HEK293 (cell line): ENCODE data around the gene SLC25A13.

Experiments used
- CTCF ChIA-PET: fragments of 350-600 bp; formaldehyde crosslinking; extraction: SDS; loops from one replicate; lab custom pipeline; 2021; ENCODE audit warnings: antibody characterized with exemption; lab: Yijun Ruan, JAX
- POLR2A ChIA-PET: fragments of 300-600 bp; formaldehyde crosslinking; extraction: SDS; loops from one replicate; lab custom pipeline; 2020; ENCODE audit warnings: antibody characterized with exemption, inconsistent platforms; lab: Yijun Ruan, JAX
- H3K27ac ChIP-seq: fragments of 200-500 bp; sonication (Bioruptor generic); 2 replicates; pipeline ENCODE4 v1.5.1; 2014; ENCODE audit warnings: low read depth, low read length, control low read depth, inconsistent platforms; ENCODE audit errors: extremely low read depth
- H3K36me3 ChIP-seq, 2 experiments: fragments of 200-500 bp in 1 of 2; sonication (Bioruptor generic) in 1 of 2; 1 replicate in 1 of 2; 2 replicates in 1 of 2; pipeline ENCODE4 v1.5.1; 2014 to 2017; ENCODE audit warnings: inconsistent platforms in 2 of 2, low read length in 2 of 2; ENCODE audit not compliant: control insufficient read depth in 2 of 2, insufficient read depth in 1 of 2
- H3K4me1 ChIP-seq: fragments of 200-500 bp; sonication (Bioruptor generic); 2 replicates; pipeline ENCODE4 v1.5.1; 2014; ENCODE audit warnings: mild to moderate bottlenecking, low read length, inconsistent platforms; ENCODE audit not compliant: control insufficient read depth, insufficient read depth
- H3K4me3 ChIP-seq: 2 replicates; pipeline ENCODE4 v1.5.1; 2011; ENCODE audit warnings: low read depth, mild to moderate bottlenecking, control low read depth, low read length, moderate library complexity
- H3K9me3 ChIP-seq: fragments of 200-500 bp; sonication (Bioruptor generic); 2 replicates; pipeline ENCODE4 v1.5.1; 2014; ENCODE audit warnings: low read depth, low read length, inconsistent platforms; ENCODE audit not compliant: control insufficient read depth, insufficient read depth
- GFI1B ChIP-seq: fragments of 450-650 bp; formaldehyde crosslinking; IDR thresholded peaks from 2 replicates; pipeline ENCODE4 v1.5.1; 2016; ENCODE audit warnings: missing biosample characterization, missing genetic modification characterization
- KLF9 ChIP-seq: fragments of 450-650 bp; formaldehyde crosslinking; IDR thresholded peaks from 2 replicates; pipeline ENCODE4 v1.5.1; 2016; ENCODE audit warnings: missing biosample characterization, missing genetic modification characterization, low read depth
- PRDM1 ChIP-seq: fragments of 450-650 bp; formaldehyde crosslinking; IDR thresholded peaks from 2 replicates; pipeline ENCODE4; 2016; ENCODE audit warnings: missing biosample characterization, missing genetic modification characterization
- RBAK ChIP-seq: fragments of 450-650 bp; formaldehyde crosslinking; IDR thresholded peaks from 2 replicates; pipeline ENCODE4 v1.5.1; 2016; ENCODE audit warnings: missing biosample characterization, missing genetic modification characterization
- SCRT1 ChIP-seq: fragments of 450-650 bp; formaldehyde crosslinking; IDR thresholded peaks from 2 replicates; pipeline ENCODE4 v1.5.1; 2016; ENCODE audit warnings: missing biosample characterization, missing genetic modification characterization, borderline replicate concordance
- SETDB1 ChIP-seq: IDR thresholded peaks from one replicate; pipeline ENCODE4 v1.6.1; 2017; ENCODE audit warnings: mild to moderate bottlenecking, low read length, moderate library complexity, mixed read lengths; ENCODE audit not compliant: insufficient read length
- TRIM28 ChIP-seq: IDR thresholded peaks from 2 replicates; pipeline ENCODE4 v1.6.1; 2011; ENCODE audit warnings: low read length, control low read depth, borderline replicate concordance
- ZNF114 ChIP-seq: fragments of 450-650 bp; formaldehyde crosslinking; IDR thresholded peaks from 2 replicates; pipeline ENCODE4 v1.5.0; 2017; ENCODE audit warnings: missing biosample characterization, missing genetic modification characterization
- ZNF121 ChIP-seq: fragments of 450-650 bp; formaldehyde crosslinking; IDR thresholded peaks from 2 replicates; pipeline ENCODE4 v1.5.1; 2016; ENCODE audit warnings: missing biosample characterization, missing genetic modification characterization
- ZNF140 ChIP-seq: fragments of 450-650 bp; formaldehyde crosslinking; IDR thresholded peaks from 2 replicates; pipeline ENCODE4 v1.5.1; 2016; ENCODE audit warnings: missing biosample characterization, missing genetic modification characterization
- ZNF221 ChIP-seq: fragments of 450-650 bp; formaldehyde crosslinking; IDR thresholded peaks from 2 replicates; pipeline ENCODE4 v1.5.1; 2017; ENCODE audit warnings: missing biosample characterization, missing genetic modification characterization, borderline replicate concordance
- ZNF23 ChIP-seq: fragments of 450-650 bp; formaldehyde crosslinking; IDR thresholded peaks from 2 replicates; pipeline ENCODE4 v1.5.1; 2016; ENCODE audit warnings: missing biosample characterization, missing genetic modification characterization, borderline replicate concordance
- ZNF324 ChIP-seq: fragments of 450-650 bp; formaldehyde crosslinking; IDR thresholded peaks from 2 replicates; pipeline ENCODE4 v1.5.1; 2016; ENCODE audit warnings: missing biosample characterization, missing genetic modification characterization
- ZNF341 ChIP-seq: fragments of 450-650 bp; formaldehyde crosslinking; IDR thresholded peaks from 2 replicates; pipeline ENCODE4; 2016; ENCODE audit warnings: low read depth, missing biosample characterization, missing genetic modification characterization
- ZNF514 ChIP-seq: fragments of 450-650 bp; formaldehyde crosslinking; IDR thresholded peaks from 2 replicates; pipeline ENCODE4 v1.5.1; 2016; ENCODE audit warnings: missing biosample characterization, missing genetic modification characterization
- ZNF610 ChIP-seq: fragments of 450-650 bp; formaldehyde crosslinking; IDR thresholded peaks from 2 replicates; pipeline ENCODE4 v1.5.1; 2016; ENCODE audit warnings: missing biosample characterization, missing genetic modification characterization, borderline replicate concordance
- ZNF747 ChIP-seq: fragments of 450-650 bp; formaldehyde crosslinking; IDR thresholded peaks from 2 replicates; pipeline ENCODE4 v1.5.1; 2016; ENCODE audit warnings: missing biosample characterization, missing genetic modification characterization
- ZNF768 ChIP-seq: fragments of 450-650 bp; formaldehyde crosslinking; IDR thresholded peaks from 2 replicates; pipeline ENCODE4 v1.5.1; 2018; ENCODE audit warnings: missing biosample characterization, mild to moderate bottlenecking, missing genetic modification characterization
- ZXDB ChIP-seq: fragments of 450-650 bp; formaldehyde crosslinking; IDR thresholded peaks from 2 replicates; pipeline ENCODE4 v1.5.1; 2016; ENCODE audit warnings: missing biosample characterization, missing genetic modification characterization
- TF ChIP-seq, protein P1 (sequence below): fragments of 450-650 bp; formaldehyde crosslinking; IDR thresholded peaks from 2 replicates; pipeline ENCODE4 v1.5.1; 2016; ENCODE audit warnings: missing biosample characterization, missing genetic modification characterization
- TF ChIP-seq, protein P2 (sequence below): fragments of 450-650 bp; formaldehyde crosslinking; IDR thresholded peaks from 2 replicates; pipeline ENCODE4 v1.5.1; 2016; ENCODE audit warnings: missing biosample characterization, missing genetic modification characterization
- TF ChIP-seq, protein P3 (sequence below): fragments of 450-650 bp; formaldehyde crosslinking; IDR thresholded peaks from 2 replicates; pipeline ENCODE4 v1.5.1; 2016; ENCODE audit warnings: missing biosample characterization, missing genetic modification characterization
- TF ChIP-seq, protein P4 (sequence below): fragments of 450-650 bp; formaldehyde crosslinking; IDR thresholded peaks from 2 replicates; pipeline ENCODE4 v1.5.1; 2017; ENCODE audit warnings: missing biosample characterization, missing genetic modification characterization

SLC25A13 gene

DNA sequence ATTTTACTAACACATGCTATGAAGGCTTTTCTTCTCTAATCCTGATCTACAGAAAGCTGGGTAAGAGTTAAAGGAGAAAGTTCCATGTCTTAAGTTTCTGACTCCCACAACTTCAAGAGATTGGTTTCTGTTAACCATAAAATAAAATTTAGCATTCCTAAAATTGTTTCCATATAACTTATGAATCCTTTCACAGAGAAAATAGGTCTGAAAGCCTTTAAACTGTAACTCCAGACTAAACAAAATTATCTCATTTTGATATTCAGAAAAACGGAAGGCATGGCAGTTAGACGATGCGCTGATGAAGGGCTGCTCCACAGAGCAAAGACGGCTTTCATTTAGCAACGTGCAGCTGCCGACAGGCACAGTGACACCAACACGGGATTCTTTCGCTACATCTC is 133.3 kb downstream of the SLC25A13 start:
- H3K9me3 ChIP-seq: no peaks in the 10 kb centered on the region
- TF ChIP-seq GFI1B (tag by site-specific recombination) (no peak), SCRT1 (no peak), ZNF514 (tag by site-specific recombination) (no peak)
- TF ChIP-seq, protein P1, sequence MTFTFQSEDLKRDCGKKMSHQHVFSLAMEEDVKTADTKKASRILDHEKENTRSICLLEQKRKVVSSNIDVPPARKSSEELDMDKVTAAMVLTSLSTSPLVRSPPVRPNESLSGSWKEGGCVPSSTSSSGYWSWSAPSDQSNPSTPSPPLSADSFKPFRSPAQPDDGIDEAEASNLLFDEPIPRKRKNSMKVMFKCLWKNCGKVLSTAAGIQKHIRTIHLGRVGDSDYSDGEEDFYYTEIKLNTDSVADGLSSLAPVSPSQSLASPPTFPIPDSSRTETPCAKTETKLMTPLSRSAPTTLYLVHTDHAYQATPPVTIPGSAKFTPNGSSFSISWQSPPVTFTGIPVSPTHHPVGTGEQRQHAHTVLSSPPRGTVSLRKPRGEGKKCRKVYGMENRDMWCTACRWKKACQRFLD: no peak
- ChIA-PET POLR2A (no interaction called here), CTCF (no interaction called here)
- no peak overlapping the region for H3K27ac ChIP-seq
- no peaks in the 10 kb centered on the region for H3K4me1 ChIP-seq
- H3K36me3 ChIP-seq: peaks cover 7 to 18% of the 10 kb centered on the region in 2 experiments
- H3K4me3 ChIP-seq: no peak overlapping the region

DNA sequence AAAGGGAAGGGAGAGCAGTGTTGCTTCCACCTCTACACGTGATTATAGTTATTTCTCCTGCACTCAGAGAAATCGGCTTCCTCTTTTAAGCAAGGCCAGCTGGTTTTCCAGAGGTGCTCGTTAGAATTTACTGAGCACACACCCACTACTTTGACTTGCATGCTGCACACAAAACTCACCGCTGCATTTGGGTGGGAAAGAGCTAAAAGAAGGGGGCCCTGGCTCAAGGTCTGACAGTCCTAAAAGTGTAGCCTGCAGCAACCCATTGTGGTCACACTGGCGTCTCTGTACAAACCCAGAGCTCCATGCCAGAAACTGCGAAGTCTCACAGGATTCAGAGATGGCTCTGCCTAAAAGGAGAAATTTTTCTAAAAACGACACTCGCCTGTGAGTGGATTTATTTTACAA is 133.7 kb downstream of the SLC25A13 start:
- TF ChIP-seq ZNF341 (tag by site-specific recombination) (no peak), ZNF114 (tag by site-specific recombination) (no peak), ZNF747 (no peak), ZXDB (tag by site-specific recombination) (no peak), ZNF324 (tag by site-specific recombination) (no peak), KLF9 (tag by site-specific recombination) (no peak), ZNF221 (tag by site-specific recombination) (no peak), ZNF140 (no peak), SETDB1 (no peak)
- TF ChIP-seq, protein P2, sequence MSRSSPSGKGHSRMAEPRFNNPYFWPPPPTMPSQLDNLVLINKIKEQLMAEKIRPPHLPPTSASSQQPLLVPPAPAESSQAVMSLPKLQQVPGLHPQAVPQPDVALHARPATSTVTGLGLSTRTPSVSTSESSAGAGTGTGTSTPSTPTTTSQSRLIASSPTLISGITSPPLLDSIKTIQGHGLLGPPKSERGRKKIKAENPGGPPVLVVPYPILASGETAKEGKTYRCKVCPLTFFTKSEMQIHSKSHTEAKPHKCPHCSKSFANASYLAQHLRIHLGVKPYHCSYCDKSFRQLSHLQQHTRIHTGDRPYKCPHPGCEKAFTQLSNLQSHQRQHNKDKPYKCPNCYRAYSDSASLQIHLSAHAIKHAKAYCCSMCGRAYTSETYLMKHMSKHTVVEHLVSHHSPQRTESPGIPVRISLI (tag by site-specific recombination): no peak
- TF ChIP-seq, protein P3, sequence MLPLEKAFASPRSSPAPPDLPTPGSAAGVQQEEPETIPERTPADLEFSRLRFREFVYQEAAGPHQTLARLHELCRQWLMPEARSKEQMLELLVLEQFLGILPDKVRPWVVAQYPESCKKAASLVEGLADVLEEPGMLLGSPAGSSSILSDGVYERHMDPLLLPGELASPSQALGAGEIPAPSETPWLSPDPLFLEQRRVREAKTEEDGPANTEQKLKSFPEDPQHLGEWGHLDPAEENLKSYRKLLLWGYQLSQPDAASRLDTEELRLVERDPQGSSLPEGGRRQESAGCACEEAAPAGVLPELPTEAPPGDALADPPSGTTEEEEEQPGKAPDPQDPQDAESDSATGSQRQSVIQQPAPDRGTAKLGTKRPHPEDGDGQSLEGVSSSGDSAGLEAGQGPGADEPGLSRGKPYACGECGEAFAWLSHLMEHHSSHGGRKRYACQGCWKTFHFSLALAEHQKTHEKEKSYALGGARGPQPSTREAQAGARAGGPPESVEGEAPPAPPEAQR (tag by site-specific recombination): no peak
- TF ChIP-seq, all 188 proteins: peak for 0
- Histone ChIP-seq H3K9me3 (no peaks in the 10 kb centered on the region), H3K36me3 (peaks cover 7 to 23% of the 10 kb centered on the region in 2 experiments), H3K4me1 (no peaks in the 10 kb centered on the region), H3K27ac (no peak overlapping the region), H3K4me3 (no peak overlapping the region)
- ChIA-PET POLR2A (no interaction called here), CTCF (no interaction called here)

DNA sequence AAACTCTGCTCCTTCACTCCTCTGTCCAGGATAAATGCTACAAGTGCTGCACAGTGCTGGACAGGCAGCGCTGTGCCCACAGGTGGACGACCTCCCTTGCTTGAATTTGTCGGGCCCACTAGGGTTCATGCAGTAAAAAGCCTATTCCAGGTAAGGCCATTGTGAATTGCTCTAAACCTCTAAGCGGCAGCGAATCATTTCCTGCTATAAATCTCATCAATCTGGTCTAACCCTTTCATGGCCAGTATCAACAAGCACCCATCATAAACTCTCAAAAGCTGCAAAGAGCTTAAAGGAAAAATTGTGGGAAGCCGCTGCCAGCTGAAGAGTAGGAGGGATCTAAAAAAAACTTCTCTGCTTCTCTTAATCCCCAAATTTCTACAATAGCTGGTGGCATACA is 134.2 kb downstream of the SLC25A13 start:
- no peak for TF ChIP-seq RBAK
- no peak for TF ChIP-seq ZNF610
- no peak for TF ChIP-seq ZNF768 (tag by site-specific recombination)
- TF ChIP-seq PRDM1 (tag by site-specific recombination): no peak
- no peak for TF ChIP-seq TRIM28
- TF ChIP-seq, protein P4, sequence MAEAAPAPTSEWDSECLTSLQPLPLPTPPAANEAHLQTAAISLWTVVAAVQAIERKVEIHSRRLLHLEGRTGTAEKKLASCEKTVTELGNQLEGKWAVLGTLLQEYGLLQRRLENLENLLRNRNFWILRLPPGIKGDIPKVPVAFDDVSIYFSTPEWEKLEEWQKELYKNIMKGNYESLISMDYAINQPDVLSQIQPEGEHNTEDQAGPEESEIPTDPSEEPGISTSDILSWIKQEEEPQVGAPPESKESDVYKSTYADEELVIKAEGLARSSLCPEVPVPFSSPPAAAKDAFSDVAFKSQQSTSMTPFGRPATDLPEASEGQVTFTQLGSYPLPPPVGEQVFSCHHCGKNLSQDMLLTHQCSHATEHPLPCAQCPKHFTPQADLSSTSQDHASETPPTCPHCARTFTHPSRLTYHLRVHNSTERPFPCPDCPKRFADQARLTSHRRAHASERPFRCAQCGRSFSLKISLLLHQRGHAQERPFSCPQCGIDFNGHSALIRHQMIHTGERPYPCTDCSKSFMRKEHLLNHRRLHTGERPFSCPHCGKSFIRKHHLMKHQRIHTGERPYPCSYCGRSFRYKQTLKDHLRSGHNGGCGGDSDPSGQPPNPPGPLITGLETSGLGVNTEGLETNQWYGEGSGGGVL (tag by site-specific recombination): no peak
- no peak for TF ChIP-seq ZNF514 (tag by site-specific recombination)
- no peak for TF ChIP-seq ZNF121
- TF ChIP-seq ZNF23: no peak
- TF ChIP-seq, all 188 proteins: peak for 0
- Histone ChIP-seq H3K4me3 (no peak overlapping the region), H3K27ac (no peak overlapping the region), H3K36me3 (peaks cover 7 to 25% of the 10 kb centered on the region in 2 experiments), H3K9me3 (no peaks in the 10 kb centered on the region), H3K4me1 (no peaks in the 10 kb centered on the region)
- POLR2A ChIA-PET: no interaction called here
- CTCF ChIA-PET: no interaction called here
